ENCODE data around the gene KBTBD4. TPM values are rescaled to one million over a fixed set of nuclear protein-coding genes. Genes with fewer than 3 reads are reported as not detected.

KBTBD4 gene
- total RNA-seq, 2 donors from 2014 or later, result 13.2 to 19.7 TPM

Other genes with a start within 250 kb of the KBTBD4 start
- not detected for gene MYBPC3, start 226.3 kb downstream of the KBTBD4 start, total RNA-seq
- 1 to 10 TPM; 2.0 to 2.5 TPM for gene SPI1, start 200.4 kb downstream of the KBTBD4 start, total RNA-seq
- gene SLC39A13, start 170.4 kb downstream of the KBTBD4 start, total RNA-seq, result 10 to 100 TPM; 20.9 to 31.3 TPM
- gene PSMC3, start 152.5 kb downstream of the KBTBD4 start, total RNA-seq, result 100 to 1,000 TPM; 175 to 216 TPM
- gene RAPSN, start 129.8 kb downstream of the KBTBD4 start, total RNA-seq, result 1 to 10 TPM; 1.8 to 4.0 TPM
- 100 to 1,000 TPM; 165 to 230 TPM for gene CELF1, start 25.8 kb downstream of the KBTBD4 start, total RNA-seq
- 10 to 100 TPM; 33.1 to 57.4 TPM for gene PTPMT1, start 13.4 kb downstream of the KBTBD4 start, total RNA-seq
- gene NDUFS3, start 104 bp upstream of the KBTBD4 start, total RNA-seq, result 100 to 1,000 TPM; 101 to 145 TPM
- gene FAM180B, start 7.7 kb upstream of the KBTBD4 start, total RNA-seq, result under 1 TPM; 0.31 to 0.62 TPM
- not detected for gene C1QTNF4, start 15.4 kb upstream of the KBTBD4 start, total RNA-seq
- 100 to 1,000 TPM; 102 to 124 TPM for gene MTCH2, start 63.6 kb upstream of the KBTBD4 start, total RNA-seq
- gene AGBL2, start 136.4 kb upstream of the KBTBD4 start, total RNA-seq, result 1 to 10 TPM; 2.4 to 2.7 TPM
- gene FNBP4, start 188.4 kb upstream of the KBTBD4 start, total RNA-seq, result 100 to 1,000 TPM; 137 to 246 TPM

Data from natural killer cell treated with Interleukin-12 subunit alpha and Interleukin-12 subunit beta and Interleukin-15 and Interleukin-18, amount 100 ng/mL, for 72 hours (primary cell).